ENCODE results near the gene USH2A. TPM values are rescaled to one million over a fixed set of nuclear protein-coding genes. Genes with fewer than 3 reads are reported as not detected.

USH2A gene
- polyA plus RNA-seq, 1 of the 3 experiments (the other 2 are of a cell fraction) = under 0.01 TPM

- no peak for TF ChIP-seq GABPA (IDR thresholded peaks at IDR 0.05; ENCODE audit: low read depth)
Measured at GRCh38 chr1:216057947-216058346, 365.3 kb downstream of the USH2A start (continued).

- WGBS (ENCODE audit: low lambda C conversion rate) = 14% methylated on average over 1 of the region's 1 CpG
- Histone ChIP-seq H2AFZ (ENCODE audit: low read depth) (no peak overlapping the region), H3K79me2 (ENCODE audit: insufficient read depth) (no peaks in the 10 kb centered on the region), H3K4me3 (ENCODE audit: low read depth in 2 of 2, low read length in 1 of 2) (no peak overlapping the region), H3K4me1 (ENCODE audit: control insufficient read depth in 1 of 2, insufficient read depth in 2 of 2, low read depth in 1 of 2, low read length in 1 of 2) (no peaks in the 10 kb centered on the region; a peak in 1 of 4 replicates), H3F3A (replicated peaks; ENCODE audit: insufficient read depth) (no peaks in the 10 kb centered on the region), H3K9me3 (no peaks in the 10 kb centered on the region), H3K9ac (no peak overlapping the region), H3K4me2 (no peak overlapping the region), H3K9me2 (no peaks in the 10 kb centered on the region), H4K20me1 (ENCODE audit: insufficient read depth) (no peaks in the 10 kb centered on the region), H3K36me3 (replicated peaks in 1 of 2; ENCODE audit: control insufficient read depth in 1 of 2, insufficient read depth in 2 of 2, low read length in 1 of 2) (no peaks in the 10 kb centered on the region), H3K27me3 (ENCODE audit: insufficient read depth) (no peaks in the 10 kb centered on the region), H3K27ac (ENCODE audit: low read depth in 2 of 2, low read length in 1 of 2) (no peak overlapping the region)
- ChIA-PET POLR2A (no interaction called here), CTCF (no interaction called here)
- no peak for DNase-seq
- TF ChIP-seq REST (IDR thresholded peaks at IDR 0.05; ENCODE audit: low read depth, low read length) (no peak), RFX5 (IDR thresholded peaks at IDR 0.05; ENCODE audit: low read length) (no peak), ELF1 (IDR thresholded peaks at IDR 0.05) (no peak), POLR2AphosphoS5 (IDR thresholded peaks at IDR 0.05; ENCODE audit: low read depth, low read length) (no peak), YY1 (IDR thresholded peaks at IDR 0.05; ENCODE audit: low read depth) (no peak), NRF1 (IDR thresholded peaks at IDR 0.05; ENCODE audit: low read depth, low read length) (no peak), FOSL2 (IDR thresholded peaks at IDR 0.05; ENCODE audit: borderline replicate concordance, low read depth) (no peak), GABPA (IDR thresholded peaks at IDR 0.05; ENCODE audit: low read depth) (no peak), MXI1 (IDR thresholded peaks at IDR 0.05; ENCODE audit: low read depth, low read length) (no peak), FOXM1 (IDR thresholded peaks at IDR 0.05; ENCODE audit: low read depth) (no peak), EZH2phosphoT487 (IDR thresholded peaks at IDR 0.05; ENCODE audit: borderline replicate concordance, low read depth) (no peak), SIN3A (IDR thresholded peaks at IDR 0.05; ENCODE audit: borderline replicate concordance, low read depth, low read length) (no peak), CHD2 (IDR thresholded peaks at IDR 0.05; ENCODE audit: low read length, partially characterized antibody) (no peak), FOXJ3 (CRISPR knock-in tag; IDR thresholded peaks at IDR 0.05) (no peak), PBX3 (IDR thresholded peaks at IDR 0.05) (no peak), RCOR1 (IDR thresholded peaks at IDR 0.05; ENCODE audit: low read length) (no peak), USF1 (IDR thresholded peaks at IDR 0.05; ENCODE audit: borderline replicate concordance, low read depth) (no peak), RAD21 (IDR thresholded peaks at IDR 0.05; ENCODE audit: low read length) (no peak), IRF3 (IDR thresholded peaks at IDR 0.05; ENCODE audit: low read depth, low read length) (no peak)
Measured at GRCh38 chr1:216057063-216057462, 366.2 kb downstream of the USH2A start.
